Nucleus accumbens (tissue), 56 donors: ENCODE measurements around the gene XDH.

Experiments
- DNase-seq, 56 donors: peaks; one replicate each; lab custom pipeline; 2025; lab: John Stamatoyannopoulos, UW

The XDH gene

GRCh38 chr2:31404302-31404701, 10.2 kb downstream of the XDH start:
- DNase-seq: no peak

- no peak for DNase-seq
These were observed 12.2 kb downstream of the XDH start for GRCh38 chr2:31402388-31402787.

- DNase-seq: no peak
These were observed 13.0 kb downstream of the XDH start for GRCh38 chr2:31401580-31401979.

GRCh38 chr2:31398881-31399280, 15.7 kb downstream of the XDH start:
- DNase-seq: no peak

GRCh38 chr2:31397094-31397493, 17.4 kb downstream of the XDH start:
- DNase-seq: peak in 9 of 56 donors; percentile 2 to 24 (median 10)

GRCh38 chr2:31390324-31390723, 24.2 kb downstream of the XDH start:
- DNase-seq: no peak

- DNase-seq: no peak
These were observed 25.8 kb downstream of the XDH start for GRCh38 chr2:31388736-31389135.

GRCh38 chr2:31387850-31388249, 26.7 kb downstream of the XDH start:
- no peak for DNase-seq

- no peak for DNase-seq
These were observed 27.9 kb downstream of the XDH start for GRCh38 chr2:31386648-31387047.

- DNase-seq: no peak
These were observed 28.4 kb downstream of the XDH start for GRCh38 chr2:31386172-31386571.

GRCh38 chr2:31384771-31385276, 29.7 kb downstream of the XDH start:
- no peak for DNase-seq

GRCh38 chr2:31384351-31384750, 30.2 kb downstream of the XDH start:
- DNase-seq: no peak

GRCh38 chr2:31383471-31384153, 30.9 kb downstream of the XDH start:
- DNase-seq: no peak

GRCh38 chr2:31382452-31383120, 32.0 kb downstream of the XDH start:
- DNase-seq: no peak

GRCh38 chr2:31381601-31382000, 32.9 kb downstream of the XDH start:
- no peak for DNase-seq

GRCh38 chr2:31380243-31380642, 34.3 kb downstream of the XDH start:
- DNase-seq: no peak

- no peak for DNase-seq
These were observed 34.8 kb downstream of the XDH start for GRCh38 chr2:31379747-31380146.

- no peak for DNase-seq
These were observed 35.6 kb downstream of the XDH start for GRCh38 chr2:31378791-31379501.

GRCh38 chr2:31378389-31378788, 36.2 kb downstream of the XDH start:
- DNase-seq: no peak

GRCh38 chr2:31373127-31373526, 41.4 kb downstream of the XDH start:
- no peak for DNase-seq

GRCh38 chr2:31372097-31372496, 42.4 kb downstream of the XDH start:
- no peak for DNase-seq

GRCh38 chr2:31371691-31372090, 42.9 kb downstream of the XDH start:
- DNase-seq: no peak
